Activated T-helper 1 cell treated with Interleukin-2 at 50 U/mL for 16 hours (primary cell): ENCODE measurements around the gene GNA14.
"Not testable (repeated sequence)": the region's sequence is repeated elsewhere in the genome, so short reads cannot be mapped to it uniquely, and the experiment has no call there.

Source experiments
- DNase-seq: peaks from one replicate; pipeline ENCODE4 v3.0.0-alpha.2; 2020; ENCODE audit warnings: low read depth

Gene GNA14

GRCh38 chr9:77648234-77649108, at the start of gene GNA14:
Gene GNA14, minus strand, starts transcription at chr9:77648322. Its CDS starts 529 bp downstream, at chr9:77647793.
- no peak for DNase-seq

- DNase-seq: no peak
Observed at GRCh38 chr9:77697238-77697984, 49.3 kb upstream of the GNA14 start.

DNA sequence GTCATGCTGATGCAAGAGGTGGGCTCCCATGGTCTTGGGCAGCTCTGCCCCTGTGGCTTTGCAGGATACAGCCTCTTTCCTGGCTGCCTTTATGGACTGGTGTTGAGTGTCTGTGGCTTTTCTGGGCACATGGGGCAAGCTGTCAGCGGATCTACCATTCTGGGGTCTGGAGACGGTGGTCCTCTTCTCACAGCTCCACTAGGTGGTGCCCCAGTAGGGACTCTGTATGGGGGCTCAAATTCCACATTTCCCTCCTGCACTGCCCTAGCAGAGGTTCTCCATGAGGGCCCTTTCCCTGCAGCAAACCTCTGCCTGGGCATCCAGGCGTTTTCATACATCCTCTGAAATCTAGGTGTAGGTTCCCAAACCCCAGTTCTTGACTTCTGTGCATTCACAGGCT, 42.6 kb upstream of the GNA14 start:
- not testable (repeated sequence) for DNase-seq

GRCh38 chr9:77690119-77690518, 42.0 kb upstream of the GNA14 start:
- not testable (repeated sequence) for DNase-seq

DNA sequence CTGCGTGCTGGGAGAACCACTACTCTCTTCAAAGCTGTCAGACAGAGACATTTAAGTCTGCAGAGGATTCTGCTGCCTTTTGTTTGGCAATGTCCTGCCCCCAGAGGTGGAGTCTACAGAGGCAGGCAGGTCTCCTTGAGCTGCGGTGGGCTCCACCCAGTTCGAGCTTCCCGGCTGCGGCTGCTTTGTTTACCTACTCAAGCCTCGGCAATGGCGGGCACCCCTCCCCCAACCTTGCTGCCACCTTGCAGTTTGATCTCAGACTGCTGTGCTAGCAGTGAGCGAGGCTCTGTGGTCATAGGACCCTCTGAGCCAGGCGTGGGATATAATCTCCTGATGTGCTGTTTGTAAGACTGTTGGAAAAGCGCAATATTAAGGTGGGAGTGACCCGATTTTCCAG, 39.6 kb upstream of the GNA14 start:
- DNase-seq: not testable (repeated sequence)

DNA sequence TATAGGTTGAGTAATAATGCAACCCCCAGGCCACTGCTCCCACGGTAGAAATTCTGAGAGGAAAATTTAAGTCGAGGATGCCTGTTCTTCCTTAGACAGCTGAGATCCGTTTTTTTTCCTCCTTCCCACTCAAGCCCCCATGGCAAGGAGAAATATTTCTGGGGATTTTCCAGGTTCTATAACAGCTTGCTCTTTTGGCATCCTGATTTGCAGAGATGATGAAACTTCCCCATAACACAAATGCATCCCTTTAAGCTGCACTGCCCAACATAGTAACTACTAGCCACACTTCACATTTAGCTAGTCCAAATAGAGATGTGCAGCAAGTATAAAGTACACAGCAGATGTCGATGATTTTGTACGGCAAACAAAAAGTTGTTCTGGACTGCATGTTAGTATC, 32.5 kb upstream of the GNA14 start:
- DNase-seq: no peak

- no peak for DNase-seq
Observed at GRCh38 chr9:77679661-77680368, 31.7 kb upstream of the GNA14 start.

GRCh38 chr9:77679088-77679487, 31.0 kb upstream of the GNA14 start:
- DNase-seq: no peak

DNA sequence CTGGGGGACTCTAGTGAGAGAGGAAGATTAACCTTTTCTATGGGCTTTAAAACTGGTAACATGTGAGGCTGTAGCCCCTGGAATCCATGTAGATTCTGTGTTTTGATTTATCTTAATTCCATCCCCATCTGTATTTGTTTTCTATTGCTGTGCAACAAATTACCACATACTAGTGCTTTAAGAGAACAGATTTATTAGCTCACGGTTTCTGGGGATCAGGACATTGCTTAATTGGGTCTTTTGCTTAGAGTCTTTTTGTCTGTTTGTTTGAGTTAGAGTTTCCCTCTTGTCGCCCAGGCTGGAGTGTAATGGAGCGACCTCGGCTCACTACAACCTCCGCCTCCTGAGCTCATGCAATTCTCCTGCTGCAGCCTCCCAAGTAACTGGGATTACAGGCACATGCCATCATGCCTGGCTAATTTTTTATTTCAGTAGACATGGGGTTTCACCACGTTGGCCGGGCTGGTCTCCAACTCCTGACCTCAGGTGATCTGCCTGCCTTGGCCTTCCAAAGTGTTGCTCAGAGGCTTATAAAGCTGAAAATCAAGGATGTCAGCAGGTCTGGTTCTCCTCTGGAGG, 29.9 kb upstream of the GNA14 start:
- no peak for DNase-seq

- DNase-seq: no peak
Observed at GRCh38 chr9:77677397-77677796, 29.3 kb upstream of the GNA14 start.

GRCh38 chr9:77673941-77674791, 26.0 kb upstream of the GNA14 start:
- DNase-seq: no peak

DNA sequence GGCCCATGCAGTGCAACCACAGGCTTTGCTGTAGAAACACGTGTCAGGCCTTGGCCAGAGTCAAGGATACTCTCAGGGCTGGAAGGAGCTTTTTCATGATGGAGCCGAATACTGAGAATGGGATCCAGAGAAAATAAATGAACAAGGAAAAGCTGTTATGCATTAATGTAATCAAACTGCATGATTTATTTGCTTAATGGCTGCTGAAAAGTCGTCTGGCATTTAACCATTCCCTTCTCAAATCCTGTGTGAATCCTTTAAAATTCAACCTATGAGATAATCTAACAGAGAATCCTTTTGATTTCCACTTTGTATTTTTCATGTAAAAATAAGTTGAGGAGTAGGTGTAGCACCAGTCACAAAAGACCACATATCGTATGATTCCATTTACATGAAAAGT, 24.1 kb upstream of the GNA14 start:
- no peak for DNase-seq

GRCh38 chr9:77667151-77667550, 19.0 kb upstream of the GNA14 start:
- DNase-seq: no peak

- DNase-seq: no peak
Observed at GRCh38 chr9:77663754-77664153, 15.6 kb upstream of the GNA14 start.

DNA sequence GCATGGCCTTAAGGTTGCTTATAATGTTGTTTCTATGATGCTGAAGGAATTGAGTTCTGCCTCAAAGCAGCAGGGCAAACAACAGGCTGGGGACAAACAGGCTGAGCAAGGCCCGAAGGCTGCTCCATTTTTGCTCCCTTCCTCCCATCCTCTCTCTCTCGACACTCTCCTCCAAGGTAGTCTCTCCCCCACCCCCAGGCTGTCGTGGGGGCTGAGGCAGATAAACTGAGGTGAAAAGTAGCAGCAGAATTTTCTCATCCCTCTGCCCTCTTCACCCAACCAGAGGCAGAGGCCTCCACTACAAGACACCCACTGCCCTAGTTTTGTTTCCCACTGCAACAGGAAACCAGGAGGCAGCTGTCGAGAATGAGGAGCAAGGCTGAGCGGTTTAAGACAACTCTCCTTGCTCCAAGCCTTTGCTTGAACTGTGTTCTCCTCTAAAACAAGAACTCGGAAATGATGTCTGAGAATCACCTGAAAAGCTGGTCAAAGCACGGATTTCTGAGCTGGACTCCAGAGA, 13.5 kb upstream of the GNA14 start:
- DNase-seq: no peak

DNA sequence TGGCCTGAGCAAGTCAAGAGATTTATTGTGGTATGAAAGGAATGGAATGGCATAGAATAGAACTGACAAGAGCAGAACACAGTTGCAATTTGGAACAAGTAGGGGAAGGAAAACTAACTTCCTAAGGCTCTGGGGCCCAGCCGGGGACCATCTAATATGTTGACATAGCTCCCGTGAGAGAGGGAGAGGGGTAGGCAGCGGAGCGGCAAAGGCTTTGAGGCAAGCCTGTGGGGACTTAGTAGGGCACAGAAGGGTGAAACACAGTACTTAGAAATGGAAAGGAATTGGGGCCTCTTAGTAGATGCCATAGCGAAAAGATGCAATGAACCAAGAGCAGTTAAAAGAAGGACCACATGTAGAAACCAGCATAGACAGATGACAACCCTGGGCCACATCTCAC, 11.8 kb upstream of the GNA14 start:
- no peak for DNase-seq

DNA sequence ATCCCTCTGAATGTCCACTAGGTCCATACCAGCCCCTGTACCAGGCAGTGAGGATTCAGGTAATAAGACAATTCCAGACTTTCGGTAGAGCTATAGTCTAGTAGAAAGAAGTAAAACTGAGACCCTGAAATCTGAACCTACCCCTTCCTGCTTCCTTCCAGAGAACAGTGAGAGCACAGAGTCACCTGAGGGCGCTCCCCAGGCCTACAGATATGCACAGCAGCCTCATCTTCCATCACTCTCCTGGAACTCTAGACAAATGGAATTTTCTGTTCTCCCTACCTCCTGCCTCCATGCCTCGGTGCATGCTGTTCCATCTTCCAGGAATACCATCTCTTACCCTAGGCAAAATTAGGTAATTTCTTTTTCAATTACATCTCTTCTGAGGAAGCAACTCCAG, 3.1 kb upstream of the GNA14 start:
- no peak for DNase-seq

DNA sequence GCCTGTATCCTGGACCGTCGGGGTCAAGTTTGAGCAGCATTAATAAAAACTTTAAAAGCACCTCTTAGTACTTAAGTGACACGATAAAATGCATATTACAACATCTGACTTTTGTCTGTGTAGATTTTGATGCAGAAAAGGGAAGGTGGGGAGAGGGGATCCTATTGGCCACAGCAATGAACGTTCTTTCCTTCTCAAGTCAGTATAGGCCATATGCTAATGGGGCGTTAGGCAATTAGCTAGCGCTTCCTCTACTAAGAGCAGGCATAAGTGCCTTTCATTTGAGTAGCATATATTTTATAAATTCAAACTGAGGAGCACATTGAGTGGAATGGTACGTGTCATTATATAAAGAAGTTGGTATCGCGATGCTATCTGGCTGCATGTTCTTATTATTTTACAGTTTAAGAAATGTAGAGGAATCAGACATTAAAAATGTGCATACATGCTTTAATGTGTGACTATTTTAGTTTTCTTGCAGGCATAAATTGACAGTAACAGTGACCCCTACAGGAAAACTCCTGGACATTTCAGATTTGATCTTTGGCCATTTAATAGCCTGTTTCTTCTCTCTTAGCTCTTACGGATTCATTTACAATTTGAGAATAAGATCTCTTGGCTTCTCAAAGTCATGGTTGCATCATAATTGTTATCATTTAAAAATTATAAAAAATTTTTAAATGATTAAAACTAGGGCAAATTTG, 1.1 kb upstream of the GNA14 start:
- DNase-seq: no peak

DNA sequence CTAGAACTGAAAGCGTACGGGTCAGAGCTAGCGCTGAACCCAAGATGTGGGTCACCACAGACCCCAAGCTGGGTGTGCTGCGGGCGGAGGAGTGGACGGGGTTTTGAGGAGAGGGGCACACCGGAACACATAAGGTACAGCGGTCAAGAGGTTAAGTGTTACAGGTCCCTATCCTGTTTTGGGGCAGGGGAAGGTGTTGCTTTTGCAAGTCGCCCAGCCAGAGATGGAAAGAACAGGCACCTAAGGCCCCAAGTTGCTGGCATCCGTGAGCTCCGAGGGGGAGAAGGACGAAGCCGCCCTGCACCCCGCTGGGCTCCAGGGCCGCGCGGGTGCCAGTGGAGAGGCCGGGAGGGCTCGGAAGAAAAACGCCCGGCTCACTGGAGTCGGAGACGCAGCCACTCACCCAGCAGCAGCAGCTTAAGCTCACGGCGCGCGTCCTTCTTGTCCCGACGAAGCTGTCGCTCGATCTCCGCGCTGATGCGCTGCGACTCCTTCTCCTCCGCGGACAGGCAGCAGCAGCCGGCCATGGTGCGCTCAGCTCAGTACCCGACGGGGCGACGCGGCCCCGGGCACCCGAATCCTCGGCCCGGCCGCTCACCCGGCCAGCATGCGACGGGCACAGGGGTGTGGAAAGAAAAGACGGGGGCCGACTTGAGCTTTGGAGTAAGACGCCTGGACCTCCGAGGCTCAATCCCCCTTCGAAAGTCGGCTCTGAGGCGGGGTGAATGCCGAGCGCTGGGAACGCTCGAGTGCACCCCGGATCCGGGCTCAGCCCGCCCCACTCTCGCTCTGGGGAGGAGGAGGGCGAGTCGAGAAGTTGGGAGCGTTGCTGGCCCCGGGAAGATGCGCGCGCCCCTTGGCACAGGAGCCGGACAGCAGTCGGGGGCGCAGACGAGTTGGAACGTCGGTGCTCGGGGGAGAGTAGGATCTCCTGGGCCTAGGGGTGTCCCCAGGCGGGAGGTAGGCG, 572 bp downstream of the GNA14 start:
- DNase-seq: no peak
